Erythroblast (primary cell): Measurements from ENCODE around the gene ACY1.

Source experiments
- GATA1 ChIP-seq: IDR thresholded peaks from 2 replicates; pipeline ENCODE4 v1.6.1; 2011; ENCODE audit warnings: low read depth, mild to moderate bottlenecking, control low read depth, low read length, moderate library complexity
- POLR2A ChIP-seq: IDR thresholded peaks from 2 replicates; pipeline ENCODE4 v1.6.1; 2011; ENCODE audit warnings: mild to moderate bottlenecking, low read length

DNA sequence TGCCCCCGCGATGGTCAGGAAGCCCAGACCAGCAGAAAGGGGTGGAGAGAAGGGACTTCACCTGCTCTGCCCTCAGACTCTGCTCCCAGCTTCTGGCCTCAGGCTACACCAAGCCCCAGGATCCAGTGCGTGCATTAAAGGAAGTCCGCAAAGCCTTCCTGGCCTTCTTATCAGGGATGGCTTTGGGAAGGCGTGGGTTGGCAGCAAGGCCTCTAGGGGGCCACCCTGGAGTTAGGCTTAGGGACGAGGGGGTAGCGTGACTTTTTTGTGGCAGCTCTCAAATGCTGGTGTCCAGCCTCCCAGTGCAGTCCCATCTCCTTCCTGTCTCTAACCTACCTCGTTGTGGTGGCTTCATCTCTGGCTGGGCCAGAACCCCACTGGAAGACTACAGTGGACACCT lies 31.3 kb downstream of the ACY1 start:
- no peak for TF ChIP-seq POLR2A
- no peak for TF ChIP-seq GATA1
